ENCODE results near the gene GRXCR2. TPM values are rescaled to one million over a fixed set of nuclear protein-coding genes. Genes with fewer than 3 reads are reported as not detected.

The GRXCR2 gene
- total RNA-seq, 1 donor from 2014 or later = not detected

DNA sequence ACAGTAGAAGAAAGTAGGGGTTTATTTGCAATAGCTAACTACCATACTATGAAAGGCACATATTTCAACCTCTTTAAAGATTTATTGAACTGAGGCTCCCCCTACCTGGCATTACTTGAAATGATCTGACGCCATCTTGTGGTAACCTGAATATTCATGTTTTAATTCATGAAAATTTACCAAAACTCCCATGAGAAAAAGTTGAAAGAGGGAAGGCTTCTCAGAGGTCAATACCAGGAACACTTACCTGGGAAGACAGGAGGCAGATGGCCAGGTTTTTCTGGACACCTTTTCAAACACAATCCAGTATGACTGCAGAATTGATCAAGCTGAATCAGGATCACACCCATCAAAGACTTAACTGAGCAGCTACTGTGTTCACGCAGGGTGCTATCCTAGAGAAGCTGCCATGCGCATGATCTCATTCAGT lies 47.0 kb downstream of the GRXCR2 start:
- no peak overlapping the region for H3K27ac Mint-ChIP-seq (ENCODE audit: unreplicated experiment)

DNA sequence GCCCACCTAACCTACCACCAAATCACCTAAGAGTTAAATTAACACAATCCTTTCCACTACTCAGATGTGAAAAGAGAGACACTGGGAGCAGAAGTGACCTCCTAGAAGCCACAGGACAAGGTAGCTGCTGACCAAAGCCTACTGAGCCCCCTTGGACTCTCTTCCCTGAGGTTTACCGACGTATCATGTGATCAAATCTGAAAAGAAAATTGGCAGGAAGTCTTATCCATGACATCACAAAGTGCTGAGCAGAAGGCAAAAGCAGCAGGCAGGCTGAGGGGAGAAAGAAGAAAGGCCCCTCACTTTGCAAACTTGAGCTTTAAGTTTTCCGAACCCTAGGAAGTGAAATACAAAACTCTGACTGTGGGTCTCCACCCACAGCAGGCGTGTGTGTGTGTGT lies 48.8 kb downstream of the GRXCR2 start:
- TF ChIP-seq, protein P1, sequence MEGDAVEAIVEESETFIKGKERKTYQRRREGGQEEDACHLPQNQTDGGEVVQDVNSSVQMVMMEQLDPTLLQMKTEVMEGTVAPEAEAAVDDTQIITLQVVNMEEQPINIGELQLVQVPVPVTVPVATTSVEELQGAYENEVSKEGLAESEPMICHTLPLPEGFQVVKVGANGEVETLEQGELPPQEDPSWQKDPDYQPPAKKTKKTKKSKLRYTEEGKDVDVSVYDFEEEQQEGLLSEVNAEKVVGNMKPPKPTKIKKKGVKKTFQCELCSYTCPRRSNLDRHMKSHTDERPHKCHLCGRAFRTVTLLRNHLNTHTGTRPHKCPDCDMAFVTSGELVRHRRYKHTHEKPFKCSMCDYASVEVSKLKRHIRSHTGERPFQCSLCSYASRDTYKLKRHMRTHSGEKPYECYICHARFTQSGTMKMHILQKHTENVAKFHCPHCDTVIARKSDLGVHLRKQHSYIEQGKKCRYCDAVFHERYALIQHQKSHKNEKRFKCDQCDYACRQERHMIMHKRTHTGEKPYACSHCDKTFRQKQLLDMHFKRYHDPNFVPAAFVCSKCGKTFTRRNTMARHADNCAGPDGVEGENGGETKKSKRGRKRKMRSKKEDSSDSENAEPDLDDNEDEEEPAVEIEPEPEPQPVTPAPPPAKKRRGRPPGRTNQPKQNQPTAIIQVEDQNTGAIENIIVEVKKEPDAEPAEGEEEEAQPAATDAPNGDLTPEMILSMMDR (IDR thresholded peaks at IDR 0.05; ENCODE audit: unreplicated experiment) = no peak

More for the DNA sequence above, 47.0 kb downstream of the GRXCR2 start:
- Mint-ChIP-seq H3K9me3 (ENCODE audit: unreplicated experiment) (no peaks in the 10 kb centered on the region), H3K27me3 (ENCODE audit: unreplicated experiment) (peaks cover 4% of the 10 kb centered on the region), H3K4me1 (ENCODE audit: unreplicated experiment) (peaks cover 9% of the 10 kb centered on the region), H3K4me3 (ENCODE audit: unreplicated experiment) (no peak overlapping the region), H3K36me3 (ENCODE audit: low read depth, unreplicated experiment) (no peaks in the 10 kb centered on the region)
- peak; percentile 8 for DNase-seq (ENCODE audit: low spot score)
- TF ChIP-seq, protein P1 (IDR thresholded peaks at IDR 0.05; ENCODE audit: unreplicated experiment) = peak; percentile 79

DNA sequence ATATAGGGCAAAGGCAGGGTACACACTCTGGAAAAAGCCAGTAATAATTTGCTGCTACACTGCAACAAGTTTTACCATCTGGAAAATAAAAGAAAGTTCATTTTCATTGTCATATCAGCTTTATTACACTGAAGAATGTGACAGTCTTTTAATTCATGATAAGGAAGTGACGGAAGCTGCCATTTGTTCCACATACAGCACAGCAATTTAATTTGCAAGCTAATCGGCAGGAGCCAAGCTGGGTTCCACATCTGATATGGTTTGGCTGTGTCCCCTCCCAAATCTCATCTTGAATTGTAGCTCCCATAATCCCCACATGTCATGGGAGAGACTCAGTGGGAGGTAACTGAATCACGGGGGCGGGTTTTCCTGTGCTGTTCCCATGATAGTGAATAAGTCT lies 54.2 kb downstream of the GRXCR2 start:
- Mint-ChIP-seq H3K36me3 (ENCODE audit: low read depth, unreplicated experiment) (no peaks in the 10 kb centered on the region), H3K9me3 (ENCODE audit: unreplicated experiment) (no peaks in the 10 kb centered on the region), H3K27ac (ENCODE audit: unreplicated experiment) (no peak overlapping the region), H3K4me1 (ENCODE audit: unreplicated experiment) (peaks cover 19% of the 10 kb centered on the region), H3K4me3 (ENCODE audit: unreplicated experiment) (no peak overlapping the region), H3K27me3 (ENCODE audit: unreplicated experiment) (peaks cover 4% of the 10 kb centered on the region)
- TF ChIP-seq, protein P1 (IDR thresholded peaks at IDR 0.05; ENCODE audit: unreplicated experiment) = no peak
- no peak for DNase-seq (ENCODE audit: low spot score)

More for the DNA sequence above, 48.8 kb downstream of the GRXCR2 start:
- Mint-ChIP-seq H3K36me3 (ENCODE audit: low read depth, unreplicated experiment) (no peaks in the 10 kb centered on the region), H3K4me1 (ENCODE audit: unreplicated experiment) (peaks cover 19% of the 10 kb centered on the region), H3K4me3 (ENCODE audit: unreplicated experiment) (no peak overlapping the region), H3K9me3 (ENCODE audit: unreplicated experiment) (no peaks in the 10 kb centered on the region), H3K27ac (ENCODE audit: unreplicated experiment) (no peak overlapping the region), H3K27me3 (ENCODE audit: unreplicated experiment) (peaks cover 4% of the 10 kb centered on the region)
- DNase-seq (ENCODE audit: low spot score) = no peak

DNA sequence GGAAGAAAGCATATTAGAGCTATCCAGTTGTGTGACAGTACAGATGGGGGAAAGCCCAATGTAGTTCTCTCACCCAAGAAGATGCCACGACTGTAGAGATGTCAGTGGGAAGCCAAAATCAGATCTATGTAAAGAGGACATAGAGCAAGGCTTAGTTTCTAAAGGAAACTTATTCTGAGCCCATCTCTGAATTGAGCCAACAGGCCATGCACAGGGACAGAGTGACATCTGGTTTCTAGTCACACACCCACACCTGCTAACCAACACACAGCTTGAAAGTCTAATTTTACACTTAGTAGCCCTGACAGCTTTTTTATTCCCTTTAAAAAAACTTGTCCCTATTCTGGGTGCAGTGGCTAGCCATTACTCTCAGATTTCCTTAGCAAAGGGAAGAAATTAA lies 59.9 kb downstream of the GRXCR2 start:
- no peaks in the 10 kb centered on the region for H3K27me3 Mint-ChIP-seq (ENCODE audit: unreplicated experiment)
- no peak for DNase-seq (ENCODE audit: low spot score)
- TF ChIP-seq, protein P1 (IDR thresholded peaks at IDR 0.05; ENCODE audit: unreplicated experiment) = no peak

DNA sequence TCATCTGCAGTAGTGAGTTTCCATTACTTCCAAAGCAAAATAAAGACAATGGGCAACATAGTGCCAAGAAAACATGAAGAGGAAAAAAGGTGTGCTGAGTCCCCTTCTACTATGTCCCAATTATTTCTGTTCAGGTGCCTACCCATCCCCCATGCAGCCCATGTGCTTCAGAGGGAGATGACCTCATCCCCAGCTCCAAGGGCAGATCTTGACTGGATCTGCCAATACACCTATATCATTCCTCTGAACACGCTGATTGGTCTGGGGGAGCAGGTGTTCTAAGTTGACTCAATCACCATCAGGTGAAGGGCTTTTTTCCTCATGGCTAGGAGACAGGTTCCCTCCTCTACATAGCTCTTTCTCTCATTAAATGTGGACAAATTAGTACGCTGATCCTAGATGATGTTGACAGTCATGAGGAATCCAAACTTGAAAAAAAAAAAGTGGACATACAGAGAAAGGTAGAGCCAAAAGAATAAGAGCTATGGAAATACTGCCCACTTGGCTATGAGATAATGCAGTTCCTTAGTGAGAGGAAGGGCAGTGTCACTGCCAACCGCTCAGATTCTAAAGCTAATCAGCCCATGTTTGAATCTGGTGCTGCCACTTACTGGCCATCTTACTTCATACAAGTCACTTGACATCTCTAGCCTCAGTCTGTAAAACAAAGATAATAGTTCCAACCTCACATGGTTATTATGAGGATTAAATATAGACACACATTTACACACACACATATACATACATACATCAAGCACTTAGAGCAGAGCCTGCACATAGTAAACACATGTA lies 60.8 kb downstream of the GRXCR2 start:
- H3K27ac Mint-ChIP-seq (ENCODE audit: unreplicated experiment) = no peak overlapping the region
- no peaks in the 10 kb centered on the region for H3K27me3 Mint-ChIP-seq (ENCODE audit: unreplicated experiment)
- no peaks in the 10 kb centered on the region for H3K36me3 Mint-ChIP-seq (ENCODE audit: low read depth, unreplicated experiment)
- H3K4me1 Mint-ChIP-seq (ENCODE audit: unreplicated experiment) = no peaks in the 10 kb centered on the region
- TF ChIP-seq, protein P1 (IDR thresholded peaks at IDR 0.05; ENCODE audit: unreplicated experiment) = no peak
- H3K4me3 Mint-ChIP-seq (ENCODE audit: unreplicated experiment) = no peak overlapping the region
- peak; percentile 19 for DNase-seq (ENCODE audit: low spot score)
- no peaks in the 10 kb centered on the region for H3K9me3 Mint-ChIP-seq (ENCODE audit: unreplicated experiment)

More for the DNA sequence above, 59.9 kb downstream of the GRXCR2 start:
- H3K27ac Mint-ChIP-seq (ENCODE audit: unreplicated experiment) = no peak overlapping the region
- H3K4me3 Mint-ChIP-seq (ENCODE audit: unreplicated experiment) = no peak overlapping the region
- H3K4me1 Mint-ChIP-seq (ENCODE audit: unreplicated experiment) = no peaks in the 10 kb centered on the region
- no peaks in the 10 kb centered on the region for H3K36me3 Mint-ChIP-seq (ENCODE audit: low read depth, unreplicated experiment)
- no peaks in the 10 kb centered on the region for H3K9me3 Mint-ChIP-seq (ENCODE audit: unreplicated experiment)

Measured in endothelial cell (in vitro differentiated cells).